NCI-H2227 treated with DMSO at 0.1 percent for 48 hours (cell line): ENCODE data around the gene TBC1D22A.

Experiments
- DNase-seq: peaks from one replicate; lab custom pipeline; 2025; lab: John Stamatoyannopoulos, UW

Gene TBC1D22A

GRCh38 chr22:47013861-47014635 lies 251.6 kb downstream of the TBC1D22A start:
- no peak for DNase-seq

GRCh38 chr22:47014636-47015345 lies 252.3 kb downstream of the TBC1D22A start:
- DNase-seq = no peak

- DNase-seq = no peak
Measured at GRCh38 chr22:47015589-47016178, 253.2 kb downstream of the TBC1D22A start.

GRCh38 chr22:47016631-47017030 lies 254.2 kb downstream of the TBC1D22A start:
- DNase-seq = no peak

GRCh38 chr22:47017245-47017644 lies 254.8 kb downstream of the TBC1D22A start:
- DNase-seq = no peak

GRCh38 chr22:47018010-47018910 lies 255.8 kb downstream of the TBC1D22A start:
- no peak for DNase-seq

GRCh38 chr22:47019012-47019790 lies 256.8 kb downstream of the TBC1D22A start:
- no peak for DNase-seq

- DNase-seq = no peak
Measured at GRCh38 chr22:47020166-47020565, 257.7 kb downstream of the TBC1D22A start.

GRCh38 chr22:47021371-47022074 lies 259.1 kb downstream of the TBC1D22A start:
- no peak for DNase-seq

- no peak for DNase-seq
Measured at GRCh38 chr22:47022075-47022473, 259.6 kb downstream of the TBC1D22A start.

GRCh38 chr22:47022475-47022874 lies 260.0 kb downstream of the TBC1D22A start:
- no peak for DNase-seq

- DNase-seq = no peak
Measured at GRCh38 chr22:47023871-47024270, 261.4 kb downstream of the TBC1D22A start.

- DNase-seq = no peak
Measured at GRCh38 chr22:47027766-47028165, 265.3 kb downstream of the TBC1D22A start.

- no peak for DNase-seq
Measured at GRCh38 chr22:47029244-47030074, 267.0 kb downstream of the TBC1D22A start.

GRCh38 chr22:47030143-47030661 lies 267.8 kb downstream of the TBC1D22A start:
- DNase-seq = no peak

- no peak for DNase-seq
Measured at GRCh38 chr22:47030881-47031627, 268.6 kb downstream of the TBC1D22A start.

GRCh38 chr22:47031628-47031915 lies 269.1 kb downstream of the TBC1D22A start:
- DNase-seq = no peak

GRCh38 chr22:47032091-47032943 lies 269.9 kb downstream of the TBC1D22A start:
- DNase-seq = no peak
